Vagina (tissue), 2 donors: Measurements from ENCODE around the gene LY6G6D.

ENCODE experiments used
- POLR2A ChIP-seq, 2 donors: fragments of 450-650 bp; IDR thresholded peaks; one replicate each; pipeline ENCODE4 v1.6.1; 2017; ENCODE audit warnings: antibody characterized with exemption in 2 of 2, mild to moderate bottlenecking in 2 of 2, moderate library complexity in 2 of 2
- POLR2AphosphoS5 ChIP-seq, 2 donors: sonication (generic); formaldehyde crosslinking; IDR thresholded peaks; one replicate each; pipeline ENCODE4 v1.9.0; 2017; ENCODE audit warnings: antibody characterized with exemption in 2 of 2, mild to moderate bottlenecking in 2 of 2, low read depth in 1 of 2; ENCODE audit not compliant: insufficient read depth in 1 of 2
- TF ChIP-seq, protein P1 (sequence below), 3 experiments: fragments of 450-650 bp in 2 of 3; fragments of 200-600 bp in 1 of 3; sonication (generic) in 1 of 3; IDR thresholded peaks; one replicate each; pipeline ENCODE4 v1.5.1; 2017 to 2019; ENCODE audit warnings: antibody characterized with exemption in 3 of 3, mild to moderate bottlenecking in 2 of 3, moderate library complexity in 2 of 3

DNA sequence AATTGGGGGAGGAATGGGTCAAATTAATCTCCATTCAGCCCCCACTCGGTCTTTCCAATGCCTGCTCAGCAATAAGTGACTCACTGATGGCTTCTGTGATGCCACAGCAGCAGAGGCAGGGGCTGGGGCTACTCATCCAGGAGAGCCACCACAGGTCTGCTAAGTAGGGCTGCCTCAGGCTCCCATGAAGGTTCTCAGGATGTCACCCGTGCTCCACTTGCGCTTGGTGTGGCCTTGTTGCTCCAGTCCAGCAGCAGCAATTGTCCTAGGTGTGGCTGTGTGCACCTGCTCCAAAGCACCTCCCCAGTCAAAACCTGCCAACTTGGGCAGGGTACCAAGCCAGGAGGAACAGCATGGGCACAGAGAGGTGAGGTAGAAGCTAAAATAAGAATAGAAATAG, 7.0 kb downstream of the LY6G6D start:
- TF ChIP-seq, protein P1, sequence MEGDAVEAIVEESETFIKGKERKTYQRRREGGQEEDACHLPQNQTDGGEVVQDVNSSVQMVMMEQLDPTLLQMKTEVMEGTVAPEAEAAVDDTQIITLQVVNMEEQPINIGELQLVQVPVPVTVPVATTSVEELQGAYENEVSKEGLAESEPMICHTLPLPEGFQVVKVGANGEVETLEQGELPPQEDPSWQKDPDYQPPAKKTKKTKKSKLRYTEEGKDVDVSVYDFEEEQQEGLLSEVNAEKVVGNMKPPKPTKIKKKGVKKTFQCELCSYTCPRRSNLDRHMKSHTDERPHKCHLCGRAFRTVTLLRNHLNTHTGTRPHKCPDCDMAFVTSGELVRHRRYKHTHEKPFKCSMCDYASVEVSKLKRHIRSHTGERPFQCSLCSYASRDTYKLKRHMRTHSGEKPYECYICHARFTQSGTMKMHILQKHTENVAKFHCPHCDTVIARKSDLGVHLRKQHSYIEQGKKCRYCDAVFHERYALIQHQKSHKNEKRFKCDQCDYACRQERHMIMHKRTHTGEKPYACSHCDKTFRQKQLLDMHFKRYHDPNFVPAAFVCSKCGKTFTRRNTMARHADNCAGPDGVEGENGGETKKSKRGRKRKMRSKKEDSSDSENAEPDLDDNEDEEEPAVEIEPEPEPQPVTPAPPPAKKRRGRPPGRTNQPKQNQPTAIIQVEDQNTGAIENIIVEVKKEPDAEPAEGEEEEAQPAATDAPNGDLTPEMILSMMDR (IDR thresholded peaks at IDR 0.05) = no peak
- TF ChIP-seq POLR2A (IDR thresholded peaks at IDR 0.05) (no peak), POLR2AphosphoS5 (IDR thresholded peaks at IDR 0.05; ENCODE audit: insufficient read depth in 1 of 2, low read depth in 1 of 2) (no peak)
